ENCODE data around the gene ABCC1. TPM values are rescaled to one million over a fixed set of nuclear protein-coding genes. Genes with fewer than 3 reads are reported as not detected.

Gene ABCC1
- polyA plus RNA-seq, 1 donor (not counting 4 experiments of a cell fraction or from before 2014, with no cell fraction given): 19.4 TPM

- peaks cover 4% of the 10 kb centered on the region for H3K4me1 ChIP-seq (ENCODE audit: control insufficient read depth, extremely low read depth, insufficient read depth, low read length)
- dilution Hi-C loops (cut with MboI; ENCODE audit: extremely low pct_ligation_motif_present, low sequenced_read_pairs): loop anchor here (25.0 kb wide), 1 partner anchor 109 kb away; the partner anchor contains the start of gene CEP20
- DNase-seq (ENCODE audit: low read depth, low spot score) (no peak), FAIRE-seq (no peak)
- H2AFZ ChIP-seq (ENCODE audit: control insufficient read depth, low read length): no peak overlapping the region
- no peak overlapping the region for H3K9ac ChIP-seq (ENCODE audit: control insufficient read depth, extremely low read depth, insufficient read depth, low read length)
- peaks cover 3 to 6% of the 10 kb centered on the region in 2 experiments for H3K36me3 ChIP-seq (ENCODE audit: control insufficient read depth in 2 of 2, extremely low read depth in 1 of 2, insufficient read depth in 2 of 2, low read length in 2 of 2)
- TF ChIP-seq EZH2 (IDR thresholded peaks at IDR 0.05; ENCODE audit: low read length) (no peak), CTCF (optimal IDR thresholded peaks at IDR 0.05 in 1 of 3, IDR thresholded peaks at IDR 0.05 in 1 of 3, conservative IDR thresholded peaks at IDR 0.05 in 1 of 3; ENCODE audit: extremely low read depth in 1 of 3, insufficient read depth in 2 of 3, low read length in 3 of 3) (no peak)
- no peaks in the 10 kb centered on the region for H3K9me3 ChIP-seq (ENCODE audit: control insufficient read depth, low read depth, low read length)
- H3K27ac ChIP-seq (ENCODE audit: control insufficient read depth, insufficient read depth, low read length): no peak overlapping the region
- H4K20me1 ChIP-seq (ENCODE audit: control insufficient read depth, extremely low read depth, insufficient read depth, low read length): no peaks in the 10 kb centered on the region
- peaks cover 5% of the 10 kb centered on the region for H3K9me1 ChIP-seq (ENCODE audit: control insufficient read depth, extremely low read depth, insufficient read depth, low read length)
- H3K79me2 ChIP-seq (ENCODE audit: control insufficient read depth, insufficient read depth, low read length): peaks cover 43% of the 10 kb centered on the region
- no peak overlapping the region for H3K4me3 ChIP-seq (ENCODE audit: control insufficient read depth in 2 of 3, extremely low read depth in 1 of 3, insufficient read depth in 2 of 3, low read depth in 1 of 3, low read length in 3 of 3)
- no peaks in the 10 kb centered on the region for H3K27me3 ChIP-seq (ENCODE audit: control insufficient read depth, extremely low read depth, insufficient read depth, low read length)
- no peak overlapping the region for H3K4me2 ChIP-seq (ENCODE audit: control insufficient read depth, extremely low read depth, insufficient read depth, low read depth, low read length)
Measured at GRCh38 chr16:15996432-15997109, 47.2 kb downstream of the ABCC1 start.

- no peak overlapping the region for H2AFZ ChIP-seq (ENCODE audit: control insufficient read depth, low read length)
- H3K79me2 ChIP-seq (ENCODE audit: control insufficient read depth, insufficient read depth, low read length): peaks cover 31% of the 10 kb centered on the region
- H3K4me3 ChIP-seq (ENCODE audit: control insufficient read depth in 2 of 3, extremely low read depth in 1 of 3, insufficient read depth in 2 of 3, low read depth in 1 of 3, low read length in 3 of 3): no peak overlapping the region
- TF ChIP-seq EZH2 (IDR thresholded peaks at IDR 0.05; ENCODE audit: low read length): no peak
- TF ChIP-seq CTCF (optimal IDR thresholded peaks at IDR 0.05 in 1 of 3, IDR thresholded peaks at IDR 0.05 in 1 of 3, conservative IDR thresholded peaks at IDR 0.05 in 1 of 3; ENCODE audit: extremely low read depth in 1 of 3, insufficient read depth in 2 of 3, low read length in 3 of 3): no peak
- no peak overlapping the region for H3K27ac ChIP-seq (ENCODE audit: control insufficient read depth, insufficient read depth, low read length)
- dilution Hi-C loops (cut with MboI; ENCODE audit: extremely low pct_ligation_motif_present, low sequenced_read_pairs): no loop called here
- H3K4me2 ChIP-seq (ENCODE audit: control insufficient read depth, extremely low read depth, insufficient read depth, low read depth, low read length): no peak overlapping the region
- FAIRE-seq (no peak), DNase-seq (ENCODE audit: low read depth, low spot score) (no peak)
- peaks cover 4% of the 10 kb centered on the region for H3K4me1 ChIP-seq (ENCODE audit: control insufficient read depth, extremely low read depth, insufficient read depth, low read length)
- H3K9me3 ChIP-seq (ENCODE audit: control insufficient read depth, low read depth, low read length): no peaks in the 10 kb centered on the region
- no peaks in the 10 kb centered on the region for H3K27me3 ChIP-seq (ENCODE audit: control insufficient read depth, extremely low read depth, insufficient read depth, low read length)
- H4K20me1 ChIP-seq (ENCODE audit: control insufficient read depth, extremely low read depth, insufficient read depth, low read length): peaks cover 3% of the 10 kb centered on the region
- H3K36me3 ChIP-seq (ENCODE audit: control insufficient read depth in 2 of 2, extremely low read depth in 1 of 2, insufficient read depth in 2 of 2, low read length in 2 of 2): peaks cover 0 to 3% of the 10 kb centered on the region in 2 experiments
- peaks cover 7% of the 10 kb centered on the region for H3K9me1 ChIP-seq (ENCODE audit: control insufficient read depth, extremely low read depth, insufficient read depth, low read length)
- no peak overlapping the region for H3K9ac ChIP-seq (ENCODE audit: control insufficient read depth, extremely low read depth, insufficient read depth, low read length)
Measured at GRCh38 chr16:16000685-16001084, 51.3 kb downstream of the ABCC1 start.
